ENCODE measurements around the gene LOXL3.

Gene LOXL3

DNA sequence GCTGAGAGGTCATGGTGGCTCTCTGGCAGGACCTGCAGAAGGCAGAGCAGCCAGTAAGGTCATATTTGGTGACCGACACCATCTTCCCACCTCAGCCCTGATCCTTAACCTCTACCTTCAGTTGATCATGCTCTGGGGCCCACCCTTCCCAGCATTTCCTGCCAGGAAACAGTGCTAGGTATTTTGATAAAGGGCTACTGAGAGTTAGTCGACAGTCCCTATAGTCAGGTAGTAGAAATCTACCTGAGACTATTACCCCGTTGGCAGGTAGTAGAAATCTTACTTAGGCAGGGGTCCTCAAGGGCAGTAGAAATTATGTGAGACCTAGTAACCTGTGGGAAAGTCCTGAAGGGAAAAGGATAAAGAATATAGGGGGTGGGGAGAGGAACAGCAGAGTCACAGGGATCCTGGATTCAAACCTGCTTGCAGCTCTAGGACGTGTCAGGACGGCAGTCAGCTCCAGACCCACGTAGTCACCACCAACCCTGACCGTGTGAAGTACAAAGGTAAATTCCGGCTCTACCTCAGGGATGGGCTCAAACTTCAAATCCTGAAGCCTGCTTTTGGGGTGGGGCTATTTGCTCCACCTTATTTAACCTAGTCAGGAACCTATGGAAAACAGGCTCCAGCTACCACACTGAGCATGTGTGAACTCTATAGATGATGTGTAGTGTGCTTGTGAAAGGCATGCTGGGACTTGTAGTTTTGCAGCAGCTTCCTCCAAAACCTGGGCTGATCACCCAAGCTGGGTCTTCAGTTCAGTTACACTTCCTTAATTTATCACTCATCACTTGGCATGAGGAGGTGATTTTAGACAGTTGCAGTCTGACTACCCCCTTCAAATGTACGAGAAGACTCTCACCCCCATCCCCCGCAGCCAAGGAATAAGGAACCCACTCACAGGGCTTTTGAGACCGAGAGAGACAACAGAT, 27.8 kb downstream of the LOXL3 start, which contains the start of gene DQX1:
Gene DQX1, minus strand, starts transcription at position 515 of the 932 bp plus-strand sequence. Its CDS starts 502 bp downstream, at position 13.
- DNase-seq, result peak; percentile 65

DNA sequence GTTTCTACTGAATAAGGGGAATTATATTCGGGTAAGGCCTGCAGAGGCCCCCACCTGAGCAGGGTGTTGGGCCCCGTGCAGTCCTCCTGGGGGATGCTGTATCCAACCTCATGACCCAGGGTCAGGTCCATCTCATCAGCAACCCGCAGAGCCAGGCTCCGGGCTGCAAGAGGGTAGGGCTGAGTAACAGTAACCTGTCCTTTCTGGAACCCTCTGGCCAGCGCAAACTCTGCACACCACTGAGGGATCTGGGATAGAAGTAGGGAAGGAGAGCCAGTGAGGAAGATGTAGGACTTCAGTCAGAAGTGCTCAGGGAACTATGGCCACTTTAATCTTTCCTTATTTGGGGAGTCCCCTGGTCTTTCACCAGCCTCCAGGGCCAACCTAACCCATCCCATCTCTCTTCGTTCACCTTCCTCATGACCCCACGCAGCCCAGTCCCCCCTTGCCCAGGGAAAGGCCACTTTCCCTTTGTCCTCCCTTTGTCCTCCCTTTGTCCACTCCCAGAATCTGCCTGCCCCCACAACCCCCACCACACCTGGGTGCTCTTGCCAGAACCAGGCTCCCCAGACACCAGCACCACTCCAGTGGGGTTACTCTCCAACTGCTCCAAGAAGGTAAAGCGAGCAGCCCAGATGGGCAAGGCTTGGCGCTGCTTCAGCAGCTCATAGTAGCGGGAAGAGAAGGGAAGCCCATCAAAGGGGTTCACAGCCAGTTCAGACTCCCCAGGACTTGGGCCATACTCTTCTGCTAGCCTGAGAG, 28.6 kb downstream of the LOXL3 start:
- no peak for DNase-seq

GRCh38 chr2:74524005-74524404, 29.7 kb downstream of the LOXL3 start:
- DNase-seq, result no peak

GRCh38 chr2:74522516-74522915, 31.2 kb downstream of the LOXL3 start:
- DNase-seq, result no peak

DNA sequence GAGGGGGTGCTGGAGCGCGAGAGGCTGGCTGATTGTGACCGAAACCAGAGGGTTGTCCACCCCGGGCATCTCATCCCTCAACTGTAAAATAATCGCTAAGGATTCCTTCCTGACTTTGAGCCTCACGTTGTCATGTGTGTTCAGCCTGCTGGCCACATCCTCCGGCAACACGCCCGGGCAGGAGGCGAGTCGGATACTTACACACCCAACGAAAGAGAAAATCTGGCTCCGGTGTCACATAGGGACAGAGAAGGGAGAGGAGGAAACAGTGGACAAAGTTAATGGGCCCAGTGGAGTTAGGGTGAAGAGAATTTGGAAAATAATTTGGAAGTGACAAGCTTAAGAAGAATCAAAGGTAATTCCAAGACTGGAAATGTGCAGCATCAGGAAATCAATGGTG, 37.1 kb downstream of the LOXL3 start:
- DNase-seq, result no peak

- peak; percentile 87 for DNase-seq
Measured at GRCh38 chr2:74515981-74516633, 37.6 kb downstream of the LOXL3 start.

- peak; percentile 80 for DNase-seq
Measured at GRCh38 chr2:74515271-74515980, 38.3 kb downstream of the LOXL3 start.

DNA sequence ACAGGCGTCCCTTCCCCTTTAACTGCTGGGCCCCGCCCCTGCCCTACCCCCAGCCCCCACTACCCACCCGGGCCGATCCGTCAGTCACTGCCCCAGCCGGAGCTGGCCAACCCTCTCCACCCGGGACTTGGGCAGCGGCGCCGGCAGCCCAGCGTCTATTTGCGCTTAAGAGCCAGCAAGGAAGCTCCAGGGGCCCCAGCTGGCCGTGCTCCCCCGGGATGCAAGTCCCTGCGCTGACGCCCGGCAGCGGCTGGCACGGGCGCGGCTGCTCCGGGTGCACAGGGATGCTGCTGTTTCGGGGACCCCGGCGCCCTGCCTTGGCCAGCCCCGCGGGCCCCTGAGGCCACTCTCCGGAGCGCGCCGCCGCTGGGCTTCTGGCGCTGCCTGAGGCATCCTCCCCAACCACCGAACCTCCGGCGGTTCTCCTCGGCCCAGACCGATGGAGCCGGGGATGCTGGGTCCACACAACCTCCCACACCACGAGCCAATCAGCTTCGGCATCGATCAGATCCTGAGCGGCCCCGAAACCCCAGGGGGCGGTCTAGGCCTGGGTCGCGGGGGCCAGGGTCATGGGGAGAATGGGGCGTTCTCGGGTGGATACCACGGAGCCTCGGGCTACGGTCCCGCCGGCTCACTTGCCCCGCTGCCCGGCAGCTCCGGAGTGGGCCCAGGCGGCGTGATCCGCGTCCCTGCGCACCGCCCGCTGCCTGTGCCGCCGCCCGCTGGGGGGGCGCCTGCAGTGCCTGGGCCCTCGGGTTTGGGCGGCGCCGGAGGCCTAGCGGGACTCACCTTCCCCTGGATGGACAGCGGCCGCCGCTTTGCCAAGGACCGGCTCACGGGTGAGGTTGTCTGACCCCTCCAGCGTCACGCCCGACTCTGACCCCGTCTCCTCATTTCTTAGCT, 39.1 kb downstream of the LOXL3 start, which contains the start of gene TLX2:
Gene TLX2, plus strand, starts transcription at position 83 of the 903 bp plus-strand sequence. Its CDS starts 357 bp downstream, at position 440.
- DNase-seq, result peak; percentile 62

- peak; percentile 57 for DNase-seq
Measured at GRCh38 chr2:74513605-74514367, 40.0 kb downstream of the LOXL3 start.

DNA sequence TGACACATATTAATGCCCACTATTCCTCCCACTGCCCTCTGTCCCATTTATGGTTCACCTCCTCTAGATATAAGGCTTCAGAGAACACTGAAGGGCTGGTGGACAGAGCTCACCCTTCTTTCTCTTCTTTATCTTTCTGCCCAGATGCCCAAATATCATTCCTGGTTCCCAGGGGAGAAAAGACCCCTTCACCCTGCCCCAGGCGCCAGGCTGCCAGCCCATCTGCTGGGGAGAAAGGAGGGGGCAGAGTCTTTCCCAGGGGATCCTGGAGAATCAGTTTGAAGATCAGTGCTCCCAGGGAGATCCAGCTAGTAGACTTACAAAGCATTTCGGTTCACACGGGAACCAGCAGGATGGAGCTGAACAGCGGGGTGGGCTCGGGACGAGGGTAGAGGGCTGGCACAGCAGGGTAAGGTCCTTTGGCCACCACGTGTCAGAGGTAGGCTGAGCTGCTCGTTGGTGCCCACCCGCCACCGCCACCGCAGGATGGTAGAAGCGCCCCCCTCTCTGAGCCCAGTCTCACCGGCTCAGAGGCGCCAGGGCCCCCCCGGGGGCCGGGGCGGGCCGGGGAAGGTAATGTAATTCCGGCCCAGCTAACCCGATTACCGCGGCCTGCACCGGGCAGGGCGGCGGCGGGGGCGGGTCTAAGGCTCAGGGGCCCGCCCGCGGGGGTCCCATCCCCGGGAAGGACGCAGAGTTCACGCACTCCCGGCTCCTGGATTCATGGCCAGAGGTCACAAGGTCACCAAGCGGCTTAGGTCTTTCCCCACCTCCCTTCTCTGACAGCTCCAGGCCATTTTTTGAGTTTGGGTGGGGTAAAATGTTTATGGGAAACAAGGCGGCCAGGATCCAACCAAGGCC, 40.8 kb downstream of the LOXL3 start:
- no peak for DNase-seq

- no peak for DNase-seq
Measured at GRCh38 chr2:74511104-74511989, 42.4 kb downstream of the LOXL3 start.

DNA sequence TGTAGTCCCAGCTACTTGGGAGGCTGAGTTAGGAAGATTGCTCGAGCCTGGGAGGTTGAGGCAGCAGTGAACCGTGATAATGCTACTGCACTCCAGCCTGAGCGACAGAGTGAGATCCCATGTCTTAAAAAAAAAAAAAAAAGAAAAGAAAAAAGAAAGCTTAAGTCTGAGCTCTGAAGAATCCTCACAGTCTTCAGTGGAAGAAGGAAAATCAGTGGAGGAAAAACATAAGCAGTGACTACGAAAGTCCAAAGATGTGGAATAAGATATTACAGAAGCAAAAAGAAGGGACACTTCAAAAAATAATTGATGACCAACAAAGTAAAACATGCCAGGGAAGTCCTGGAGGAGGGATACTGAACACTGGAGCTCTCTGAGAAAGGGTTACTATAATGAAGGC, 43.5 kb downstream of the LOXL3 start:
- DNase-seq, result no peak

- DNase-seq, result peak; percentile 75
Measured at GRCh38 chr2:74507926-74508520, 45.7 kb downstream of the LOXL3 start.

DNA sequence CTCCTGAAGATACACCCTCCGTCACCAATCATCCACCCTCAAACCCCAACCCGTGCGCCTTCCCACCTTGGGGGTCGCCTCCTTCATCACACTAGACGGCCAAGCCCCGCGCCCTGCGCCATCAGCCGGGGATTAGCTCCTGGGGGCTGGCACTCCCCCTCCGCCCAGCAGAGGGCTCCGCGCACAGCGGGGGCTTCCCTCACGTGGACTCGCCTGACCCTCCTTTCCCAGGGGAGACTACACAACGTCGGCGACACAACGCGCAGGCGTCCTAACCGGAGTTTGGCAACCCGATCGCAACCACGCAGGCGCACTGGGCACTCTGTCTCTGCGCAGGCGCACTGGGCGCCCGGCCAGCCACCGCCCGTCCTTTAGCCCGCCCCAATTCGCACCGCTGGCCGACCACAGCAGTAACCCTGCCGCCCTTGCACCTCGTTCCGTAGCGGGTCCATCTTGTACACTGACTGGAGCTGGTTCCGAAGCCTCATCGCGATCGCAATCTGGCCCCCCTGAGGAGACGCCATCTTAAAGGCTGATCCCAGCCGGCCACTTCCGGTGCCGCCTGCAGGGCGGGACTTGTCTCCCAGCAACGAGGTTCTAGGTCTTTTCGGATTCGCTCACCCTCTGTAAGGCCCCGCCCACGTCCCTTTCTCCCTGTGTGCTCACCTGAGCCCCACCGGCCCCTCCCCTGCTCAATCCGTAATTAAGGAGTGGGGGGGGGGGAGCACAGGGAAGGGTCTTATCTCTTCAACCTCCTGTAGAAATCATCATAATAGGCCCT, 46.4 kb downstream of the LOXL3 start, which contains the start of gene PCGF1:
Gene PCGF1, minus strand, starts transcription at position 551 of the 781 bp plus-strand sequence. Its CDS starts 27 bp downstream, at position 524.
- DNase-seq, result peak; percentile 99

DNA sequence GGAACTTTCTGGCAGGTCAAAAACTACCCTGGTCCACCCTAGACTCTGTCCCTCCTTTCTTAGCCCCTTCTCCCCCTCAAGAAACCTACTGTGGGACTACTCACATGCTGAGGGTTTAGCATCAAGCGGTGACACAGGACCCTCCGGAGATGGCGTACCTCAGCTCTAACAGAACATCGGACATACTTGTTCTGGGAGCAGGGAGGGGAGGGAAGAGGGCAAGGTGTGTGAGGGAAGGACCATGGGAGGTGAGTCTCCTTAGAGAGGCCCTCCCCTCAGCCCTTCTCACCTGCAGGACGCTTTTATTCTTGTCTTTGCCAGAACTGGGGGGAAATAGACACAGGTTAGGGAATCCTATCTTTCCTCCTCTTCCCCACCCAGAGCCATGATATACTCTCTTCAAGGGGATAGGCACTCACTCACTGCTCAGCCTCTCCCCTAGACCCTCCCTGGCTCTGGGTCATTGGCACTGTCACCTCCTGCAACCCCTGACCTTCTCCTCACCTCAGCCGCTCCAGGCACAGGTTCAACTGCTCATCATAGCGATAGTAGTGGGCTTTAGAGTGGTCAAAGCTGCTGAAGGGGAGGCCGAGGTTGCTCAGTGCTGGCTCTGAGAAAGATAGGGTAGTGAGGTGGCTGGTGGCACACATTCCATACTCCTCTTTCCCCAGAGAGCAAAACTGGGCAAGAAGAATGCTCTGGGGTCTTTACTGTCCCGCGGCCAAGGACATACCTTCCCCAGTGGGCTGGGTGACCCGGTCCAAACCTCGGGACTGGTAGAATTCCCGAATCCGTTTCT, 48.1 kb downstream of the LOXL3 start:
- DNase-seq, result no peak

GRCh38 chr2:74504591-74504990, 49.2 kb downstream of the LOXL3 start:
- no peak for DNase-seq
